K562 (cell line): ENCODE data around the gene DPAGT1. TPM values are rescaled to one million over a fixed set of nuclear protein-coding genes. Genes with fewer than 3 reads are reported as not detected.

ENCODE experiments used
- EP300 ChIP-seq: IDR thresholded peaks from 2 replicates; pipeline ENCODE4 v1.6.1; 2012; ENCODE audit warnings: low read length, improper control_type of control experiment
- FOXA3 ChIP-seq, 2 experiments: fragments of 450-650 bp in 1 of 2; sonication (generic) in 1 of 2; formaldehyde crosslinking; IDR thresholded peaks in 1 of 2; conservative IDR thresholded peaks in 1 of 2; 2 replicates each; pipeline versions ENCODE4 v1.4.0 to v1.8.0; 2020 to 2022; ENCODE audit warnings: mild to moderate bottlenecking in 2 of 2, missing genetic modification reagents in 1 of 2
- HNRNPLL ChIP-seq: fragments of 200-400 bp; formaldehyde crosslinking; IDR thresholded peaks from 2 replicates; pipeline ENCODE4 v1.6.1; 2017; ENCODE audit warnings: low read length, low read depth, mild to moderate bottlenecking; ENCODE audit not compliant: poor library complexity, severe bottlenecking
- LARP7 ChIP-seq: fragments of 450-650 bp; IDR thresholded peaks from 2 replicates; pipeline ENCODE4 v1.6.1; 2016
- MEF2A ChIP-seq: IDR thresholded peaks from 2 replicates; pipeline ENCODE4 v1.6.1; 2011; ENCODE audit warnings: low read depth, mild to moderate bottlenecking, low read length, moderate library complexity; ENCODE audit not compliant: control insufficient read depth
- NCOA2 ChIP-seq, 2 experiments: fragments of 450-650 bp; IDR thresholded peaks; 2 replicates each; pipeline ENCODE4 v1.6.1; 2018; ENCODE audit warnings: mild to moderate bottlenecking in 2 of 2, moderate library complexity in 1 of 2; ENCODE audit not compliant: partially characterized antibody in 2 of 2
- PRMT5 ChIP-seq: sonication (generic); formaldehyde crosslinking; IDR thresholded peaks from 2 replicates; pipeline ENCODE4 v1.5.0; 2020; ENCODE audit warnings: missing genetic modification reagents
- PYGO2 ChIP-seq: fragments of 450-650 bp; IDR thresholded peaks from 2 replicates; pipeline ENCODE4 v1.6.1; 2016; ENCODE audit warnings: mild to moderate bottlenecking, missing genetic modification characterization, moderate library complexity, missing compliant biosample characterization
- SMAD2 ChIP-seq: fragments of 150-350 bp; IDR thresholded peaks from 2 replicates; pipeline ENCODE4 v1.6.1; 2014; ENCODE audit warnings: low read depth, mild to moderate bottlenecking, low read length
- SOX6 ChIP-seq: fragments of 450-650 bp; IDR thresholded peaks from 2 replicates; pipeline ENCODE4 v1.6.1; 2014; ENCODE audit warnings: mild to moderate bottlenecking
- SRF ChIP-seq, 2 experiments: fragments of 250-450, 450-650 bp in 1 of 2; sonication (Bioruptor Pico) in 1 of 2; sonication (generic) in 1 of 2; formaldehyde crosslinking; IDR thresholded peaks; 2 replicates each; pipeline versions ENCODE4 v1.5.0 to v1.5.1; 2020 to 2022; ENCODE audit warnings: mild to moderate bottlenecking in 1 of 2, missing genetic modification reagents in 1 of 2
- SRSF9 ChIP-seq: fragments of 200-400 bp; formaldehyde crosslinking; IDR thresholded peaks from 2 replicates; pipeline ENCODE4 v1.6.1; 2017; ENCODE audit warnings: low read depth, low read length, borderline replicate concordance
- U2AF1 ChIP-seq: fragments of 200-400 bp; formaldehyde crosslinking; optimal IDR thresholded peaks from 2 replicates; pipeline ENCODE3; 2017; ENCODE audit warnings: mild to moderate bottlenecking, low read depth, low read length, moderate library complexity
- ZEB2 ChIP-seq: fragments of 450-650 bp; IDR thresholded peaks from 2 replicates; pipeline ENCODE4 v1.6.1; 2016
- ZNF197 ChIP-seq: fragments of 200-800 bp; sonication (Bioruptor generic); IDR thresholded peaks from 2 replicates; pipeline ENCODE4 v1.6.1; 2016; ENCODE audit warnings: low read depth, missing genetic modification characterization, missing compliant biosample characterization
- ZNF436 ChIP-seq: fragments of 250-450, 450-650 bp; sonication (Bioruptor Pico); formaldehyde crosslinking; IDR thresholded peaks from 2 replicates; pipeline ENCODE4 v1.7.0; 2020; ENCODE audit warnings: mild to moderate bottlenecking
- ZNF668 ChIP-seq: fragments of 250-450 bp; sonication (Bioruptor Pico); IDR thresholded peaks from 2 replicates; pipeline ENCODE4 v1.8.0; 2022; ENCODE audit warnings: mild to moderate bottlenecking, inconsistent platforms
- ZSCAN32 ChIP-seq: fragments of 450-650 bp; formaldehyde crosslinking; IDR thresholded peaks from 2 replicates; pipeline ENCODE4 v1.4.0; 2020; ENCODE audit warnings: mild to moderate bottlenecking, moderate library complexity
- polyA plus RNA-seq, 8 experiments: library from polyadenylated mRNA; depleted of rRNA in 4 of 8; stranded (reverse) in 5 of 8; unstranded in 3 of 8; fragments of >200 nt; fragmentation: Nextera tagmentation in 2 of 8; fragmentation: Illumina TruSeq in 1 of 8; extraction: Ambion mirVana in 2 of 8; extraction: Trizol in 1 of 8; gene quantifications; 2 replicates each; pipeline versions ENCODE4 v1.2.1 to v1.2.3, GENCODE V29; 2011 to 2014; ENCODE audit warnings: inconsistent platforms in 1 of 8, missing spikeins in 1 of 8
- total RNA-seq, 7 experiments: library from RNA; depleted of rRNA in 6 of 7; stranded (reverse); fragments of >200 nt in 6 of 7; fragmentation: Illumina TruSeq in 2 of 7; extraction: Trizol in 2 of 7; gene quantifications; 2 replicates each; pipeline versions ENCODE4 v1.2.1 to v1.2.3, GENCODE V29; 2011 to 2021; ENCODE audit warnings: low replicate concordance in 1 of 7
- TF ChIP-seq, protein P1 (sequence below): fragments of 250-450 bp; sonication (Bioruptor Pico); IDR thresholded peaks from 2 replicates; pipeline ENCODE4 v1.4.0; 2020; ENCODE audit warnings: mild to moderate bottlenecking
- TF ChIP-seq, protein P2 (sequence below): IDR thresholded peaks from 2 replicates; pipeline ENCODE4 v1.6.1; 2011; ENCODE audit warnings: borderline replicate concordance, low read depth, mild to moderate bottlenecking, moderate library complexity, low read length; ENCODE audit not compliant: insufficient read depth, poor library complexity, severe bottlenecking
- TF ChIP-seq, protein P3 (sequence below): sonication (generic); formaldehyde crosslinking; IDR thresholded peaks from 2 replicates; pipeline ENCODE4 v1.5.0; 2020; ENCODE audit warnings: missing genetic modification reagents
- TF ChIP-seq, protein P4 (sequence below): fragments of 450-650 bp; formaldehyde crosslinking; IDR thresholded peaks from 2 replicates; pipeline ENCODE4 v1.4.0; 2022; ENCODE audit warnings: missing genetic modification characterization

Gene DPAGT1
- total and polyA plus RNA-seq, 9 of the 15 experiments (the other 6 are each of a cell fraction or from before 2014, with no cell fraction given): 29.9 to 135 (median 85.0) TPM

DNA sequence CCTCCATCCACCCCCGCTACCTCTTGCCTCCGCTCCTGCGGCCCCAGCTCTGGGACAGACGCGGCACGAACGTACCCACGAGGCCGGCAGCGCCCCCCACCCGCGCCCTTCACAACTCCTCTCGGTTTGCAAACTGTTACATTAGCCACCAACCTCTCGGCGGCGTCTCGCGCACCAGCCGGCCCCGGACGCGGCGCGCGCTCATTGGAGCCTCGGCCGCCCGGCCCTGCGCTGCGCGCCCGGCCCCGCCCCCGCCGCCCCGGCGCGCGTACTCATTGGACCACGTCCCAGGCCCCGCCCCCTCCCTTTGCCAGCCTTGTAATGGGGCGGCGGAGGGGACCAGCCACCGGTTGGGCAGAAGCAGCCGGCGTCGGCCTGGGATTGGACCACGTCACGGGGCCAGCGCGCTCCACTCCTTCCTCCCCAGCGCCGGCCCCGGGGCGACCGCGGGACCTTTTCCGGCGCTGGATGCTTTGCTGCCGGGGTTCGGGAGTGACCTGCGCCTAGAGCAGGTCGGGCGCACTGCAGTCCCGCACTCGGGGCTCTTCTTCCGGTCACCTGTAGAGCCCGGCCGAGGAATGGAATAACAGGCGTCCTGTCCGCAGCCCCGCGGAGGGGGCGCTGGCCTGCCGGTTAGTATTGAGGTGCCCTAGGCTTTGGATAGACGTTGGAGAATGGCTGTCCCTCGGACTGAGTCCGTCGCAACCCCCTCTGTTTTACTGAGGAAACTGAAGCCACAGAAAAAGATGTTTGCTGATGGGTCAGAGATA, 44.5 kb downstream of the DPAGT1 start, which contains the start of gene HYOU1 (continued):
- TF ChIP-seq, protein P1, sequence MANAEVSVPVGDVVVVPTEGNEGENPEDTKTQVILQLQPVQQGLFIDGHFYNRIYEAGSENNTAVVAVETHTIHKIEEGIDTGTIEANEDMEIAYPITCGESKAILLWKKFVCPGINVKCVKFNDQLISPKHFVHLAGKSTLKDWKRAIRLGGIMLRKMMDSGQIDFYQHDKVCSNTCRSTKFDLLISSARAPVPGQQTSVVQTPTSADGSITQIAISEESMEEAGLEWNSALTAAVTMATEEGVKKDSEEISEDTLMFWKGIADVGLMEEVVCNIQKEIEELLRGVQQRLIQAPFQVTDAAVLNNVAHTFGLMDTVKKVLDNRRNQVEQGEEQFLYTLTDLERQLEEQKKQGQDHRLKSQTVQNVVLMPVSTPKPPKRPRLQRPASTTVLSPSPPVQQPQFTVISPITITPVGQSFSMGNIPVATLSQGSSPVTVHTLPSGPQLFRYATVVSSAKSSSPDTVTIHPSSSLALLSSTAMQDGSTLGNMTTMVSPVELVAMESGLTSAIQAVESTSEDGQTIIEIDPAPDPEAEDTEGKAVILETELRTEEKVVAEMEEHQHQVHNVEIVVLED (CRISPR knock-in tag): peak; percentile 49
- no peak for TF ChIP-seq PRMT5
- no peak for TF ChIP-seq ZNF197 (CRISPR knock-in tag)
- no peak for TF ChIP-seq ZNF436
- no peak for TF ChIP-seq SRSF9
- TF ChIP-seq FOXA3 (CRISPR knock-in tag; conservative IDR thresholded peaks at IDR 0.05 in 1 of 2, IDR thresholded peaks at IDR 0.05 in 1 of 2): peak; percentile 45 to 67; a peak in 1 of 4 replicates
- no peak for TF ChIP-seq U2AF1
- TF ChIP-seq SMAD2: no peak
- TF ChIP-seq HNRNPLL: peak; percentile 60
- TF ChIP-seq, protein P2, sequence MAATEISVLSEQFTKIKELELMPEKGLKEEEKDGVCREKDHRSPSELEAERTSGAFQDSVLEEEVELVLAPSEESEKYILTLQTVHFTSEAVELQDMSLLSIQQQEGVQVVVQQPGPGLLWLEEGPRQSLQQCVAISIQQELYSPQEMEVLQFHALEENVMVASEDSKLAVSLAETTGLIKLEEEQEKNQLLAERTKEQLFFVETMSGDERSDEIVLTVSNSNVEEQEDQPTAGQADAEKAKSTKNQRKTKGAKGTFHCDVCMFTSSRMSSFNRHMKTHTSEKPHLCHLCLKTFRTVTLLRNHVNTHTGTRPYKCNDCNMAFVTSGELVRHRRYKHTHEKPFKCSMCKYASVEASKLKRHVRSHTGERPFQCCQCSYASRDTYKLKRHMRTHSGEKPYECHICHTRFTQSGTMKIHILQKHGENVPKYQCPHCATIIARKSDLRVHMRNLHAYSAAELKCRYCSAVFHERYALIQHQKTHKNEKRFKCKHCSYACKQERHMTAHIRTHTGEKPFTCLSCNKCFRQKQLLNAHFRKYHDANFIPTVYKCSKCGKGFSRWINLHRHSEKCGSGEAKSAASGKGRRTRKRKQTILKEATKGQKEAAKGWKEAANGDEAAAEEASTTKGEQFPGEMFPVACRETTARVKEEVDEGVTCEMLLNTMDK: no peak
- TF ChIP-seq, protein P3, sequence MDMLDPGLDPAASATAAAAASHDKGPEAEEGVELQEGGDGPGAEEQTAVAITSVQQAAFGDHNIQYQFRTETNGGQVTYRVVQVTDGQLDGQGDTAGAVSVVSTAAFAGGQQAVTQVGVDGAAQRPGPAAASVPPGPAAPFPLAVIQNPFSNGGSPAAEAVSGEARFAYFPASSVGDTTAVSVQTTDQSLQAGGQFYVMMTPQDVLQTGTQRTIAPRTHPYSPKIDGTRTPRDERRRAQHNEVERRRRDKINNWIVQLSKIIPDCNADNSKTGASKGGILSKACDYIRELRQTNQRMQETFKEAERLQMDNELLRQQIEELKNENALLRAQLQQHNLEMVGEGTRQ (CRISPR knock-in tag): peak; percentile 43; the same call in 1 of the 2 replicates
- peak; percentile 27; the same call in 1 of the 2 replicates for TF ChIP-seq SOX6
- TF ChIP-seq PYGO2 (tag): no peak
- no peak; the same call in 1 of the 2 replicates for TF ChIP-seq ZSCAN32
- no peak for TF ChIP-seq NCOA2 (IDR thresholded peaks at IDR 0.05; ENCODE audit: partially characterized antibody in 2 of 2)
- TF ChIP-seq, protein P4, sequence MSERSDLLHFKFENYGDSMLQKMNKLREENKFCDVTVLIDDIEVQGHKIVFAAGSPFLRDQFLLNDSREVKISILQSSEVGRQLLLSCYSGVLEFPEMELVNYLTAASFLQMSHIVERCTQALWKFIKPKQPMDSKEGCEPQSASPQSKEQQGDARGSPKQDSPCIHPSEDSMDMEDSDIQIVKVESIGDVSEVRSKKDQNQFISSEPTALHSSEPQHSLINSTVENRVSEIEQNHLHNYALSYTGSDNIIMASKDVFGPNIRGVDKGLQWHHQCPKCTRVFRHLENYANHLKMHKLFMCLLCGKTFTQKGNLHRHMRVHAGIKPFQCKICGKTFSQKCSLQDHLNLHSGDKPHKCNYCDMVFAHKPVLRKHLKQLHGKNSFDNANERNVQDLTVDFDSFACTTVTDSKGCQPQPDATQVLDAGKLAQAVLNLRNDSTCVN (CRISPR knock-in tag): no peak
- TF ChIP-seq LARP7: no peak
- no peak for TF ChIP-seq ZNF668 (CRISPR knock-in tag)
- TF ChIP-seq EP300: no peak; the same call in 1 of the 2 replicates
- peak in 1 of 2 experiments; percentile 56; a peak in 1 of 4 replicates for TF ChIP-seq SRF (CRISPR knock-in tag; IDR thresholded peaks at IDR 0.05)
- TF ChIP-seq ZEB2: peak; percentile 90
- no peak for TF ChIP-seq MEF2A
